Pericardium fibroblast (primary cell): ENCODE results near the gene SLCO1C1. TPM values are rescaled to one million over a fixed set of nuclear protein-coding genes. Genes with fewer than 3 reads are reported as not detected.

Source experiments
- total RNA-seq: library from RNA; depleted of rRNA; stranded (reverse); fragments of >200 nt; gene quantifications from 2 replicates; pipeline ENCODE4 v1.2.3, GENCODE V29; 2015

The SLCO1C1 gene, protein sequence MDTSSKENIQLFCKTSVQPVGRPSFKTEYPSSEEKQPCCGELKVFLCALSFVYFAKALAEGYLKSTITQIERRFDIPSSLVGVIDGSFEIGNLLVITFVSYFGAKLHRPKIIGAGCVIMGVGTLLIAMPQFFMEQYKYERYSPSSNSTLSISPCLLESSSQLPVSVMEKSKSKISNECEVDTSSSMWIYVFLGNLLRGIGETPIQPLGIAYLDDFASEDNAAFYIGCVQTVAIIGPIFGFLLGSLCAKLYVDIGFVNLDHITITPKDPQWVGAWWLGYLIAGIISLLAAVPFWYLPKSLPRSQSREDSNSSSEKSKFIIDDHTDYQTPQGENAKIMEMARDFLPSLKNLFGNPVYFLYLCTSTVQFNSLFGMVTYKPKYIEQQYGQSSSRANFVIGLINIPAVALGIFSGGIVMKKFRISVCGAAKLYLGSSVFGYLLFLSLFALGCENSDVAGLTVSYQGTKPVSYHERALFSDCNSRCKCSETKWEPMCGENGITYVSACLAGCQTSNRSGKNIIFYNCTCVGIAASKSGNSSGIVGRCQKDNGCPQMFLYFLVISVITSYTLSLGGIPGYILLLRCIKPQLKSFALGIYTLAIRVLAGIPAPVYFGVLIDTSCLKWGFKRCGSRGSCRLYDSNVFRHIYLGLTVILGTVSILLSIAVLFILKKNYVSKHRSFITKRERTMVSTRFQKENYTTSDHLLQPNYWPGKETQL
- total RNA-seq, result under 0.01 TPM in 1 of 2 replicates, not detected in the other

DNA sequence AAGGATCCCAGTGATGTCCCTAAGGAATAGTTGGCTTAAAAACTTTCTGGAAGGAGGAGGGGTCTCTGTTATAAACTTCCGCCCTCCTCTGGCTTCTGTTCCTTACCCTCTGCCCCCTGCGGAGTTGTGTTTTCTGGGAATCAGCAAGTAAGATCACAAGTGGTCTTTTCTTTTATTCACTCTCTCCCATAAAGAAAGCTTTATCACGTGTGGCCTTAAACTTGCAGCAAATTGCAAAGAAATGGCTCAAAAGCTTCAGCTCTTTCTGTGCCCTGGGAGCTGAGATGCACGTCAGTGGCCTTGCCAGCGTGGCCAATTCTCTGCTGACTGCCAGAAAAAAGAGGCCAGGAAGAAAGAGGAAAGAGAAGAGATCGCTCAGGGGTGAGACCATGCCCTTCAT lies at the start of gene SLCO1C1:
TSS of gene SLCO1C1 (plus strand) at position 101 of the 400 bp plus-strand sequence. CDS start 4,245 bp downstream, outside the sequence.

Other genes with a start within 250 kb of the SLCO1C1 start
- not detected in 2 replicates for gene SLCO1B3, start 115.4 kb downstream of the SLCO1C1 start, total RNA-seq